BE2C (cell line): ENCODE results near the gene RXRA.

Experiments used
- DNase-seq: peaks from one replicate; pipeline ENCODE4 v3.0.0-alpha.2; 2020
- H3K27me3 ChIP-seq: fragments of 250-450 bp; sonication (Bioruptor Pico); 2 replicates; pipeline ENCODE4 v1.5.1; 2020; ENCODE audit warnings: mild to moderate bottlenecking
- H3K36me3 ChIP-seq: fragments of 250-450 bp; sonication (Bioruptor Pico); 2 replicates; pipeline ENCODE4 v1.5.1; 2020; ENCODE audit warnings: mild to moderate bottlenecking
- H3K4me1 ChIP-seq: fragments of 250-450 bp; sonication (Bioruptor Pico); 2 replicates; pipeline ENCODE4 v1.5.1; 2020
- H3K4me3 ChIP-seq: 2 replicates; pipeline ENCODE4 v1.5.1; 2011; ENCODE audit warnings: low read depth, low read length
- H3K9me3 ChIP-seq: fragments of 250-450 bp; sonication (Bioruptor Pico); 2 replicates; pipeline ENCODE4 v1.5.1; 2020
- CTCF ChIP-seq: IDR thresholded peaks from 2 replicates; pipeline ENCODE4 v1.5.1; 2012; ENCODE audit warnings: mild to moderate bottlenecking, low read depth, low read length

Gene RXRA

GRCh38 chr9:134291961-134292871 is 34.0 kb upstream of the RXRA start:
- no peak for TF ChIP-seq CTCF
- no peak overlapping the region for H3K4me3 ChIP-seq
- no peaks in the 10 kb centered on the region for H3K27me3 ChIP-seq
- H3K36me3 ChIP-seq: no peaks in the 10 kb centered on the region
- no peak for DNase-seq
- no peaks in the 10 kb centered on the region for H3K9me3 ChIP-seq
- peaks cover 25% of the 10 kb centered on the region for H3K4me1 ChIP-seq

- Histone ChIP-seq H3K4me3 (no peak overlapping the region; the same call in 1 of the 2 replicates), H3K4me1 (peaks cover 21% of the 10 kb centered on the region), H3K9me3 (no peaks in the 10 kb centered on the region), H3K27me3 (no peaks in the 10 kb centered on the region), H3K36me3 (no peaks in the 10 kb centered on the region)
- DNase-seq: no peak
- TF ChIP-seq CTCF: no peak
These were observed 33.2 kb upstream of the RXRA start for GRCh38 chr9:134293031-134293521.

GRCh38 chr9:134293611-134294152 is 32.6 kb upstream of the RXRA start:
- DNase-seq: peak; percentile 79
- Histone ChIP-seq H3K27me3 (no peaks in the 10 kb centered on the region), H3K36me3 (no peaks in the 10 kb centered on the region), H3K4me1 (peaks cover 17% of the 10 kb centered on the region), H3K9me3 (no peaks in the 10 kb centered on the region), H3K4me3 (peak overlapping the region; percentile 46)
- no peak for TF ChIP-seq CTCF

GRCh38 chr9:134294153-134295071 is 31.8 kb upstream of the RXRA start:
- peaks cover 17% of the 10 kb centered on the region for H3K4me1 ChIP-seq
- H3K4me3 ChIP-seq: peak overlapping the region; percentile 46
- peak; percentile 79 for DNase-seq

More at GRCh38 chr9:134294153-134295071, 31.8 kb upstream of the RXRA start:
- Histone ChIP-seq H3K36me3 (no peaks in the 10 kb centered on the region), H3K27me3 (no peaks in the 10 kb centered on the region), H3K9me3 (no peaks in the 10 kb centered on the region)
- no peak for TF ChIP-seq CTCF
